ENCODE results near the gene AKR7A3.
"Not testable (repeated sequence)": the region's sequence is repeated elsewhere in the genome, so short reads cannot be mapped to it uniquely, and the experiment has no call there.

Gene AKR7A3

GRCh38 chr1:19317126-19317910, 28.7 kb upstream of the AKR7A3 start:
- DNase-seq: no peak

- DNase-seq: no peak
Observed at GRCh38 chr1:19315378-19316198, 27.0 kb upstream of the AKR7A3 start.

GRCh38 chr1:19313961-19314882, 25.7 kb upstream of the AKR7A3 start:
- DNase-seq: no peak

- no peak for DNase-seq
Observed at GRCh38 chr1:19313636-19313959, 25.0 kb upstream of the AKR7A3 start.

GRCh38 chr1:19312782-19313635, 24.4 kb upstream of the AKR7A3 start:
- DNase-seq: no peak

GRCh38 chr1:19311931-19312781, 23.6 kb upstream of the AKR7A3 start, which contains the start of the genes AKR7A2 and SLC66A1:
Gene AKR7A2, minus strand, starts transcription at chr1:19312144. Its CDS starts 20 bp downstream, at chr1:19312124.
Gene SLC66A1, plus strand, starts transcription at chr1:19312326. Its CDS starts 5,352 bp downstream, at chr1:19317678.
- peak; percentile 86 to 87 for DNase-seq

- peak in 1 of 2 donors; percentile 14 for DNase-seq
Observed at GRCh38 chr1:19311503-19311930, 22.9 kb upstream of the AKR7A3 start.

GRCh38 chr1:19310720-19311502, 22.3 kb upstream of the AKR7A3 start:
- DNase-seq: no peak

- no peak for DNase-seq
Observed at GRCh38 chr1:19310061-19310460, 21.5 kb upstream of the AKR7A3 start.

- DNase-seq: no peak
Observed at GRCh38 chr1:19309123-19309813, 20.7 kb upstream of the AKR7A3 start.

- no peak for DNase-seq
Observed at GRCh38 chr1:19308509-19308907, 19.9 kb upstream of the AKR7A3 start.

GRCh38 chr1:19307794-19308508, 19.4 kb upstream of the AKR7A3 start:
- no peak for DNase-seq

- DNase-seq: no peak
Observed at GRCh38 chr1:19306941-19307340, 18.4 kb upstream of the AKR7A3 start.

GRCh38 chr1:19305880-19306279, 17.3 kb upstream of the AKR7A3 start:
- no peak for DNase-seq

GRCh38 chr1:19304081-19304480, 15.5 kb upstream of the AKR7A3 start:
- DNase-seq: not testable (repeated sequence)

GRCh38 chr1:19300211-19300610, 11.6 kb upstream of the AKR7A3 start:
- no peak for DNase-seq

- no peak for DNase-seq
Observed at GRCh38 chr1:19294638-19295037, 6.1 kb upstream of the AKR7A3 start.

GRCh38 chr1:19289244-19289643, 674 bp upstream of the AKR7A3 start:
- no peak for DNase-seq

All from activated CD4-positive, alpha-beta T cell treated with anti-CD3 and anti-CD28 coated beads for 4 hours (primary cell).